Activated naive CD4-positive, alpha-beta T cell treated with anti-CD3 and anti-CD28 coated beads, Interleukin-2, amount 10 ng/mL, durations not matched to agents 7 days and 5 days (primary cell): ENCODE data around the gene SLC25A1.

Source experiments
- CTCF ChIA-PET: fragments of 350-600 bp; sonication (Branson Sonifier 250); formaldehyde crosslinking; loops from one replicate; lab custom pipeline; 2021; ENCODE audit warnings: antibody characterized with exemption; lab: Charles Lee
- DNase-seq: peaks from one replicate; pipeline ENCODE4 v3.0.0-alpha.2; 2020
- H3K27ac Mint-ChIP-seq: one replicate; pipeline ENCODE4 v1.8.0; 2021; ENCODE audit warnings: mild to moderate bottlenecking, moderate library complexity, mixed read lengths
- H3K27me3 Mint-ChIP-seq: one replicate; pipeline ENCODE4 v1.8.0; 2021; ENCODE audit warnings: mild to moderate bottlenecking, mixed read lengths
- H3K36me3 Mint-ChIP-seq: one replicate; pipeline ENCODE4 v1.8.0; 2021; ENCODE audit warnings: mixed read lengths
- H3K4me1 Mint-ChIP-seq: one replicate; pipeline ENCODE4 v1.8.0; 2021; ENCODE audit warnings: mixed read lengths
- H3K4me3 Mint-ChIP-seq: one replicate; pipeline ENCODE4 v1.8.0; 2021; ENCODE audit warnings: mild to moderate bottlenecking, moderate library complexity, mixed read lengths
- H3K9me3 Mint-ChIP-seq: one replicate; pipeline ENCODE4 v1.8.0; 2021; ENCODE audit warnings: mixed read lengths

SLC25A1 gene

DNA sequence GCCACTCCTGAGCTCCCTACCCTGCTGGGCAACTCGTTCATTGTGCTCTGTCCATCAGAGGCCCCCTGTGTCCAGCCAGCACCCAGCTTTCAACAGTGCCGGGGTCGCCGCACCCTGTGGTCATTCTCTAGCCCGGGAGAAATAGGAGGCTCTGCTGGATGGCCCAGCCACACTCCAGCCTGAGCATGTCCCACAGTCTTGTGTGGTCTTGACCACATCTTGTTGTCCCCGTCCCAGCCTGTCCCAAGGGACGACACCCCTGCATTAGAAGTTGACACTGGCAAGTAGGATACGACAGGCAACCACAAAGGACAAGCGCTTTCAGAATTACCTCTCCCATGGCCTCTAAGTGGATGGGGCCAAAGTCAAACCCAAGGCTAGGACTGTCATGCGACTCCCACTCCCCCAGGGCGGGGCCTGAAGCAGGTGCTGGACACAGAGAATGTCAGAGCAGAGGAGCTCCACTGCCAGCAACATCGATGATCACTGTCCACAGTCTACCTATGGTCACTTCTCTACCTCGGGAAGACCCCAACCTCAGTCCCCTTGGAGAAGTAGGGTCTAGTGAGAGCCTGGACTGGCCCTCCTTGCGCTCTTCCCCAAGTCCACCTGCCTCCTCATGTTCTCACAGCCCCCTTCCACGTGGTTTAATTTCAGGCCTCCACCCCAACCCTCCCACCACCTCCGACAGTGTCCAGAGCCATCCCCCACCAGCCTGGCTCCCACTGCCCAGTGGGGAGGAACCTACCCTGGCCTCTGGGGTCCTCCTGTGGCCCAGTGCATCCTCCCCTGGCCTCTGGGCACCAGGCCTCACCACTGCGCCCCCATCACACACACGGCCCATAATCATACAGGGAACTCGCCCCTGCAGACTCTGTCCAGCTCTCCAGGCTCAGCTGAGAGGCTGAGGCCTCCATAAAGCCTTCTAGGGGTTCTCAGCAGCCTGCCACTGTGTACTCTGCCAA lies 51.9 kb downstream of the SLC25A1 start:
- CTCF ChIA-PET = no interaction called here

More for the DNA sequence above, 51.9 kb downstream of the SLC25A1 start:
- no peak overlapping the region for H3K4me3 Mint-ChIP-seq
- no peak for DNase-seq
- no peak overlapping the region for H3K27ac Mint-ChIP-seq
- peaks cover 15% of the 10 kb centered on the region for H3K27me3 Mint-ChIP-seq
- no peaks in the 10 kb centered on the region for H3K9me3 Mint-ChIP-seq
- peaks cover 14% of the 10 kb centered on the region for H3K4me1 Mint-ChIP-seq
- no peaks in the 10 kb centered on the region for H3K36me3 Mint-ChIP-seq
